Measurements from ENCODE around the gene PELI2. TPM values are rescaled to one million over a fixed set of nuclear protein-coding genes. Genes with fewer than 3 reads are reported as not detected.

PELI2 gene
- total RNA-seq, 2 donors from 2014 or later, result 22.2 to 28.3 TPM

- Histone ChIP-seq H3K9me3 (no peaks in the 10 kb centered on the region), H3K4me3 (no peak overlapping the region), H3K4me1 (ENCODE audit: control insufficient read depth in 1 of 2, low read depth in 2 of 2) (no peaks in the 10 kb centered on the region), H3K27me3 (replicated peaks; ENCODE audit: insufficient read depth) (no peaks in the 10 kb centered on the region), H3K36me3 (no peaks in the 10 kb centered on the region), H3K27ac (no peak overlapping the region)
- no peak for TF ChIP-seq CTCF (IDR thresholded peaks at IDR 0.05)
- DNase-seq (ENCODE audit: low spot score), result no peak
- ATAC-seq (ENCODE audit: insufficient number of reproducible peaks, low FRiP score, low read depth), result no peak
Observed at GRCh38 chr14:56085471-56085870, 32.7 kb upstream of the PELI2 start.

DNA sequence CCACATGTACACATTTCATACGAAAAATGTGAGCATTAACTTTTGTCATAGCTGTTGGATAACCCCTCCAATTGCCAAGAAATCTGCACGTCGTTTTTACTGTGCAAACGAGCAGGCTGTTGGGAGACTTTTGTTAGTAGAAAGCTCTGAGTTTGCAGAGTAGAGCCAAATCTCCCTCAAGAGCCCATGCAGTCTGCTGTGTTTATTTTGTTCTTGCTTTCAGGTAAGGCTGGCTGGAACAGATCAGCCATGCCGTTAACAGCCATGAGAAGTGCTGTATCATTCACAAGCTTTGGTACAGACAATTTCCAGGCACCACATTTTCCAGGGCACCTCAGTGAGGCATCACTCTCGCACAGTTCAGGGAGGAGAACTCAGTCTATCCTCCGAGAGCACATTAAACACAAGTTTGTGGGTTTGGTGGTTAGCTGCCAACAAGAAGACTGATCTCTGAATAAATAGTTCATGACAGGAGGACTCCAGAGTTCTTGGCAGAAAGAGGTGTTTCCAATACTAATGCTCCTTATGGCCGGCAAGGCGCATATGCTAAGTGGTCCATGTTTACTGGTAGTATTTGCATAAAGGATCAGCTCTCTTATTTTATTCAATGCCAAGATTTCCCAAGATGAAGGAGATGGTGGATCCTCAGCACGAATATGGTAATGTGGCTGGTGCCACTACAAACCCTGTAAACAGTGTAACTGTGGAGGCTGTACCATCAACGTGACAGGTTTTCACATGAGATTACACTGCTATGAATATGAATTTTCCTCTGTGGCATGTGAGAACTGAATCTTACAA is 30.3 kb upstream of the PELI2 start:
- Histone ChIP-seq H3K27me3 (replicated peaks; ENCODE audit: insufficient read depth) (no peaks in the 10 kb centered on the region), H3K4me1 (ENCODE audit: control insufficient read depth in 1 of 2, low read depth in 2 of 2) (no peaks in the 10 kb centered on the region), H3K4me3 (no peak overlapping the region), H3K27ac (no peak overlapping the region), H3K9me3 (no peaks in the 10 kb centered on the region), H3K36me3 (no peaks in the 10 kb centered on the region)
- DNase-seq (ENCODE audit: low spot score) (no peak), ATAC-seq (ENCODE audit: insufficient number of reproducible peaks, low FRiP score, low read depth) (no peak)
- TF ChIP-seq CTCF (IDR thresholded peaks at IDR 0.05), result no peak

- Histone ChIP-seq H3K27me3 (replicated peaks; ENCODE audit: insufficient read depth) (no peaks in the 10 kb centered on the region), H3K27ac (no peak overlapping the region), H3K36me3 (no peaks in the 10 kb centered on the region), H3K4me3 (no peak overlapping the region), H3K4me1 (ENCODE audit: control insufficient read depth in 1 of 2, low read depth in 2 of 2) (no peaks in the 10 kb centered on the region), H3K9me3 (no peaks in the 10 kb centered on the region)
- DNase-seq (ENCODE audit: low spot score) (no peak), ATAC-seq (ENCODE audit: insufficient number of reproducible peaks, low FRiP score, low read depth) (no peak)
- no peak for TF ChIP-seq CTCF (IDR thresholded peaks at IDR 0.05)
Observed at GRCh38 chr14:56088941-56089340, 29.3 kb upstream of the PELI2 start.

DNA sequence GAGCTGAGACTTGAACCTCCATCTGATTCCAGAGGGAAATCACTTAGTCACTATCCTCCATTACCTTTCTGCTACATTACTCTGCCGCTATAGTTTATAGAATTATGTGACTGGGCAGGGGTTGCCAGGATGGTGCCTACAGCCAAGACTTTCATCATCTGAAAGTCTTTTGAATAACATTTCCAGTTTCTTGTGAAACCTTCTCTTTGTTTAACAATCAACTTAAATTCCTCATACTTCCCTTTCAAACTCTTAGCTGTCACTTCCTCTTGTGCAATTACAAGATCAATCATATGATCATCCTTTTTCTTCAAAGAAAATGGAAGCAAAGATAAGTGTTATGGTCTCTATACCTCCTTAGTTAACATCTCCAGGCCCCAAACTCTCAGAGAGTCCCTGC is 25.4 kb upstream of the PELI2 start:
- Histone ChIP-seq H3K27me3 (replicated peaks; ENCODE audit: insufficient read depth) (no peaks in the 10 kb centered on the region), H3K4me3 (no peak overlapping the region), H3K9me3 (no peaks in the 10 kb centered on the region), H3K4me1 (ENCODE audit: control insufficient read depth in 1 of 2, low read depth in 2 of 2) (no peaks in the 10 kb centered on the region), H3K27ac (no peak overlapping the region), H3K36me3 (no peaks in the 10 kb centered on the region)
- no peak for ATAC-seq (ENCODE audit: insufficient number of reproducible peaks, low FRiP score, low read depth)
- no peak for DNase-seq (ENCODE audit: low spot score)
- TF ChIP-seq CTCF (IDR thresholded peaks at IDR 0.05), result no peak

DNA sequence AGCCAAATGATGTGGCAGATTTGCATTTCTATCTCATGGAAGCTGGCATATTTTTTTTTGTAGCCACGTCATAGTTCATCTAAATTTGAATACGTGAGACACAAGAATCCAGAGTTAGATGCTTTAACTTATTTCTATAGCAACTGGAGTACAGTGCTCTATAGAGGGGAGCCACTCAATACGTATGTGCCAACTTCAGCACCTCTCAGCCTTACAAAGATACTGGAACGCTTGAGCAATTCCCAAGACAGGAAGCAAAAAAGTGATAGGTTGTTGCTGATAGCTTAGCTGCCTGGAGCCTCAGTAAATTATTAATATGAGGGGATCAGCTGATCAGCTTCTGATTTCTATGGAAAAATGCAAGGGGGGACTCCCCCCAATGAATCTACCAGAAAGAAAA is 24.1 kb upstream of the PELI2 start:
- DNase-seq (ENCODE audit: low spot score), result no peak
- Histone ChIP-seq H3K4me3 (no peak overlapping the region), H3K27ac (no peak overlapping the region), H3K27me3 (replicated peaks; ENCODE audit: insufficient read depth) (no peaks in the 10 kb centered on the region), H3K4me1 (ENCODE audit: control insufficient read depth in 1 of 2, low read depth in 2 of 2) (no peaks in the 10 kb centered on the region), H3K9me3 (no peaks in the 10 kb centered on the region), H3K36me3 (no peaks in the 10 kb centered on the region)
- no peak for TF ChIP-seq CTCF (IDR thresholded peaks at IDR 0.05)
- no peak for ATAC-seq (ENCODE audit: insufficient number of reproducible peaks, low FRiP score, low read depth)

All from thoracic aorta (tissue), 2 donors.